OCI-LY1 (cell line): ENCODE measurements around the gene PLEKHH3.
"Not testable (repeated sequence)": the region's sequence is repeated elsewhere in the genome, so short reads cannot be mapped to it uniquely, and the experiment has no call there.

Experiments used
- H2AFZ ChIP-seq: fragments of 200-600 bp; sonication (generic), shearing (Covaris generic); 2 replicates; pipeline ENCODE4 v1.6.0; 2014; ENCODE audit warnings: antibody characterized with exemption, mild to moderate bottlenecking, low read length
- H3F3A ChIP-seq: fragments of 200-600 bp; sonication (generic), shearing (Covaris generic); 2 replicates; pipeline ENCODE4 v1.6.0; 2014; ENCODE audit warnings: mild to moderate bottlenecking, antibody characterized with exemption, low read length, moderate library complexity; ENCODE audit not compliant: insufficient read depth
- H3K27ac ChIP-seq: fragments of 200-600 bp; sonication (generic); 2 replicates; pipeline ENCODE4 v1.5.1; 2014; ENCODE audit warnings: low read length, mixed run types, mild to moderate bottlenecking, low read depth; ENCODE audit not compliant: poor library complexity, severe bottlenecking
- H3K27me3 ChIP-seq: fragments of 200-600 bp; sonication (generic); 2 replicates; pipeline ENCODE4 v1.6.0; 2014; ENCODE audit warnings: antibody characterized with exemption, mild to moderate bottlenecking, low read length, moderate library complexity; ENCODE audit not compliant: insufficient read depth
- H3K36me3 ChIP-seq: fragments of 200-600 bp; sonication (generic); 2 replicates; pipeline ENCODE4 v1.6.1; 2014; ENCODE audit warnings: mild to moderate bottlenecking, antibody characterized with exemption, low read length, moderate library complexity, mixed read lengths; ENCODE audit not compliant: insufficient read depth
- H3K4me1 ChIP-seq: fragments of 200-600 bp; sonication (generic); 2 replicates; pipeline ENCODE4 v1.5.1; 2014; ENCODE audit warnings: mild to moderate bottlenecking, low read length, moderate library complexity; ENCODE audit not compliant: insufficient read depth, severe bottlenecking
- H3K4me2 ChIP-seq: fragments of 200-600 bp; sonication (generic), shearing (Covaris generic); 2 replicates; pipeline ENCODE4 v1.6.1; 2014; ENCODE audit warnings: low read length
- H3K4me3 ChIP-seq: fragments of 200-600 bp; sonication (generic); 2 replicates; pipeline ENCODE4 v1.5.1; 2014; ENCODE audit warnings: low read length, low read depth, mild to moderate bottlenecking, mixed read lengths; ENCODE audit not compliant: poor library complexity, severe bottlenecking
- H3K79me2 ChIP-seq: fragments of 200-600 bp; shearing (Covaris generic); 2 replicates; pipeline ENCODE4 v1.6.1; 2016; ENCODE audit warnings: mixed run types, low read length, mixed read lengths; ENCODE audit not compliant: insufficient read depth
- H3K9ac ChIP-seq: fragments of 200-600 bp; sonication (generic), shearing (Covaris generic); 2 replicates; pipeline ENCODE4 v1.6.1; 2014; ENCODE audit warnings: mild to moderate bottlenecking, low read length, mixed read lengths
- H3K9me2 ChIP-seq: fragments of 200-600 bp; sonication (generic), shearing (Covaris generic); 2 replicates; pipeline ENCODE4 v1.6.1; 2014; ENCODE audit warnings: low read depth, mild to moderate bottlenecking, low read length, mixed read lengths
- H3K9me3 ChIP-seq: fragments of 200-600 bp; shearing (Covaris generic); 2 replicates; pipeline ENCODE4 v1.6.1; 2014; ENCODE audit warnings: low read length, mixed read lengths
- H4K20me1 ChIP-seq: fragments of 200-600 bp; sonication (generic), shearing (Covaris generic); 2 replicates; pipeline ENCODE4 v1.6.0; 2016; ENCODE audit warnings: mild to moderate bottlenecking, low read length; ENCODE audit not compliant: insufficient read depth
- EZH2 ChIP-seq: fragments of 200-600 bp; sonication (generic), shearing (Covaris generic); IDR thresholded peaks from 2 replicates; pipeline ENCODE4 v1.8.0; 2017; ENCODE audit warnings: borderline replicate concordance, mixed run types, mild to moderate bottlenecking, antibody characterized with exemption, low read length, moderate library complexity, mixed read lengths
- TF ChIP-seq, protein P1 (sequence below): fragments of 200-600 bp; sonication (generic), shearing (Covaris generic); IDR thresholded peaks from 2 replicates; pipeline ENCODE4 v1.5.1; 2017; ENCODE audit warnings: mild to moderate bottlenecking, antibody characterized with exemption, low read length, moderate library complexity, mixed read lengths

Gene PLEKHH3

DNA sequence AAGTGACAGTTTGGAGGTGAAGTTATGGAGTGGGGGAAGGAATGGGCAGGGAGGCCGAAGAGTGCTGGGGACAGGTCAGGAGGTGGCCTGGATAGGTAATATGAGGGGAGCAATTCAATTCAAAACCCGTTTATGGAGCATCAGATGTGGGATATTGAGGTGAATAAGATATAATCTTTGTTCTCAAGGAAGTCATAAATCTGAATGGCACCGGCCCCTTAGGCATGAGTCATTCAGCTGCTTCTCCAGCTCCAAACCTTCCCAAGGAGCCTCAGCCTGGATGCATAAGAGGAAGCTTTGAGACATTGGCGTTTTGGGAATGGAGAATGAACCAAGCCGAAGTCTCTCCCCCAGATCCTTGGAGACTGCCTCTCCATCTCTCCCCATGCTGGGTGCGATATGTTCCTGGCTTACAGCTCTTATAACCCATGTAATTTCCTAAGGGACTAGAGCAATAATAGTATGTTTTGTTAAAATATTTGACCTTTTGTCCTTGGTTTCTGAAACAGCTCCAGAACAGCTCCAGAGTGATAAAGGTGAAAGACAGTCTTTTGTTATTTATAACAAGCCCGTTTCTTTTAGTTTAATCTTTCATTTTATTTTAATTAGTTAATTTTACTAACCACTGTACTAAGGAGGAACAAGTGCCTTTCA, 16.0 kb downstream of the PLEKHH3 start:
- Histone ChIP-seq H3K79me2 (no peaks in the 10 kb centered on the region), H3K4me1 (peaks cover 11% of the 10 kb centered on the region), H3K4me2 (no peak overlapping the region), H2AFZ (no peak overlapping the region), H3K9me3 (no peaks in the 10 kb centered on the region), H3K27ac (no peak overlapping the region), H3F3A (no peaks in the 10 kb centered on the region), H3K4me3 (no peak overlapping the region), H3K9me2 (no peaks in the 10 kb centered on the region), H3K9ac (no peak overlapping the region), H4K20me1 (no peaks in the 10 kb centered on the region), H3K27me3 (0 out of 2 replicates have a peak, but pooled peaks cover 4% of the 10 kb centered on the region), H3K36me3 (peaks cover 3% of the 10 kb centered on the region; the same call in 1 of the 2 replicates)
- no peak for TF ChIP-seq EZH2
- TF ChIP-seq, protein P1, sequence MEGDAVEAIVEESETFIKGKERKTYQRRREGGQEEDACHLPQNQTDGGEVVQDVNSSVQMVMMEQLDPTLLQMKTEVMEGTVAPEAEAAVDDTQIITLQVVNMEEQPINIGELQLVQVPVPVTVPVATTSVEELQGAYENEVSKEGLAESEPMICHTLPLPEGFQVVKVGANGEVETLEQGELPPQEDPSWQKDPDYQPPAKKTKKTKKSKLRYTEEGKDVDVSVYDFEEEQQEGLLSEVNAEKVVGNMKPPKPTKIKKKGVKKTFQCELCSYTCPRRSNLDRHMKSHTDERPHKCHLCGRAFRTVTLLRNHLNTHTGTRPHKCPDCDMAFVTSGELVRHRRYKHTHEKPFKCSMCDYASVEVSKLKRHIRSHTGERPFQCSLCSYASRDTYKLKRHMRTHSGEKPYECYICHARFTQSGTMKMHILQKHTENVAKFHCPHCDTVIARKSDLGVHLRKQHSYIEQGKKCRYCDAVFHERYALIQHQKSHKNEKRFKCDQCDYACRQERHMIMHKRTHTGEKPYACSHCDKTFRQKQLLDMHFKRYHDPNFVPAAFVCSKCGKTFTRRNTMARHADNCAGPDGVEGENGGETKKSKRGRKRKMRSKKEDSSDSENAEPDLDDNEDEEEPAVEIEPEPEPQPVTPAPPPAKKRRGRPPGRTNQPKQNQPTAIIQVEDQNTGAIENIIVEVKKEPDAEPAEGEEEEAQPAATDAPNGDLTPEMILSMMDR: no peak

DNA sequence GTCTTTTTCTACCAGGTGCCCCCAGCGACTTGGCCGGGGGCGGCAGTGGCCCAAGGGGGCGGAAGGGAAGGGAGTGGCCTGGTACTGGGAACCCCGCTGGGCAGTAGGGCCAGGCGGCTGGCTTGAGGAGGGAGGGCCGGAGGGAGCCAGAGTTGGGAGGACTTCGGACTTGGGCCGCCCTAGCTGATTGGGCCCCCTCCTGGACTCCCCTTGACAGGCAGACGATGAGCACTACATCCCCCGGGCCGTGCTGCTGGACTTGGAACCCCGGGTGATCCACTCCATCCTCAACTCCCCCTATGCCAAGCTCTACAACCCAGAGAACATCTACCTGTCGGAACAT, 16.9 kb downstream of the PLEKHH3 start:
- not testable (repeated sequence) for H3K27me3 ChIP-seq, H3F3A ChIP-seq, H3K27ac ChIP-seq, H2AFZ ChIP-seq, H3K36me3 ChIP-seq, H3K9me3 ChIP-seq, H3K9me2 ChIP-seq, H3K79me2 ChIP-seq, H4K20me1 ChIP-seq
- Histone ChIP-seq H3K4me3 (peak overlapping the region; percentile 77), H3K4me2 (peak overlapping the region; percentile 80), H3K4me1 (peaks cover 11% of the 10 kb centered on the region), H3K9ac (peak overlapping the region; percentile 82; the same call in 1 of the 2 replicates)

DNA sequence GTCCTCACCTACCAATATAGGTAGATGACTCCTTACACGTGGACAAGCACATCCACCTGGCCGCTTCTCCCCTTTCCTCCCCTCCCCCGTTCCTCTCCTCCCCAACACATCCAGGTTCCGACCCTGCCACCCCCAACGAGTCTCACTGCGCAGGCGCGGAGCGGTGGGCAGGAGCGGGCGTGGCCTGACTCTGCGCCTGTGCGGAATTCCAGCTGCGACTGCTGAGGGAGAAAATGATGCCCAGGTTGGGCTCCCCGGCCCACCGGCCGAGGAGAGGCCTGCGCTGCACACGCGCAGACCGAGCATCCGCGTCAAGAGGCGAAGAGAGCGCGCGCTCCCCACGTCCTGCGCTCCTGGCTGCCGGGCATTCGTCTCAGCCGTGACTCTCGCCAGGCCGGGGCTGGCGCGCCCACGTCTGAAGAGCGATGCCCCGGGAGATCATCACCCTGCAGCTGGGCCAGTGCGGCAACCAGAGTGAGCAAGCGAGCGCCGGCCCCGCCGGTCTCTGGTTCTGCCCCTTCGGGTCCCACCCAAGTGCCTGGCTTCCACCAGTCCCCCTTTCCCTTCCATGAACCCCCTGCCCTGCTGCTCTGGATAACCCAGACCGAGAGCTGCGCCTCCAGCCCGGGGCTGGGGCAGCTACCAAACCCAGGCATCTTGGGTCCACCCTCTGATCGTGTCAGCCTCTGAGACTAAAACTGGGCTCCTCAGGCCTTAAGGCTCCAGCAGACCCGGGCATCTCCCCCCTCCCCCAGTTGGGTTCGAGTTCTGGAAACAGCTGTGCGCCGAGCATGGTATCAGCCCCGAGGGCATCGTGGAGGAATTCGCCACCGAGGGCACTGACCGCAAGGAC, 17.5 kb downstream of the PLEKHH3 start, which contains the start of gene TUBG2:
Gene TUBG2 (plus strand): TSS at position 206 of the 853 bp plus-strand sequence. CDS start 220 bp downstream, at position 426.
- Histone ChIP-seq H3K79me2 (no peaks in the 10 kb centered on the region), H3K27ac (no peak within 1 kb of the TSS), H3K36me3 (no peaks in the 10 kb centered on the region; the same call in 1 of the 2 replicates), H3K9me3 (no peaks in the 10 kb centered on the region), H3K4me1 (peaks cover 11% of the 10 kb centered on the region), H3K4me2 (peak within 1 kb of the TSS; percentile 80), H3K9me2 (no peaks in the 10 kb centered on the region), H2AFZ (peak within 1 kb of the TSS; percentile 39), H3K4me3 (peak within 1 kb of the TSS; percentile 77), H4K20me1 (no peaks in the 10 kb centered on the region), H3F3A (no peaks in the 10 kb centered on the region), H3K27me3 (0 out of 2 replicates have a peak, but pooled peaks cover 4% of the 10 kb centered on the region), H3K9ac (peak within 1 kb of the TSS; percentile 82)
- TF ChIP-seq, protein P1: no peak
- TF ChIP-seq EZH2: no peak
